ENCODE results near the gene PFKFB2.

DNA sequence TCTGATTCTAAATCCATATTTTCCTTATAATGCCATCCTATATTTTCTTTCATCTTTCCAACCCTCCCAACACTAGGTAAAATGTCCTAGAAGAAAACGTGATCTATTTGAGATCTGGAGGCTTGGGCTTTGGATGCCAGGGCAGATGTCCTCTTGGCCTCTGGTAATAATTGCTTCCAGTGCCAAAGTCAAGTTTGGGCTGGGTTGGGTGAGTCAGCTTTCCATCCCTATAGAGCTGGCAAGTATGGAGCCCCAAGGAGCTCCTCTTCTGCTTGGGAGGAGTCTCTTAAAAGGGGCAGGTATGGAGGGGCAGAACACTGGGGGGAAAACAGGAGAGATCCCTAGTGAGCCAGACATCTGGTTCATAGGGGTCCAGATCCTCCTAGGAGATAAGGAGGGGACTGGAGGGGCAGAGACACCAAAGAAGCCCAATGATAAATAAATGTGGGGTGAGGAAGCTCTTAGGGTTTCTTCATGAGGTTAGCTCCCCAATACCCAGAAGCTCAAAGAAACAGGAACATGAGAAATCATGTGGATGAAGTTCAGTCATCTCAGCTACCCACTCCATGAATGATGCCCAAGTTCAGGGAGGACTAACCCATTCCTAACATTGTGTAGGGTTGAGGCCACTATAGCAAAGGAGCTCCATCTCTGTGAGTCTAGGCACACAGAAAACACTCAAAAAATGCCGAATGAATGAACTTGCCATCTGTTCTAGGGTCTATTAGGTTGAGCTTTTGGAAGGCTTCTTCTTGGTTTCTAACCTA, 24.0 kb upstream of the PFKFB2 start:
- TF ChIP-seq, protein P1, sequence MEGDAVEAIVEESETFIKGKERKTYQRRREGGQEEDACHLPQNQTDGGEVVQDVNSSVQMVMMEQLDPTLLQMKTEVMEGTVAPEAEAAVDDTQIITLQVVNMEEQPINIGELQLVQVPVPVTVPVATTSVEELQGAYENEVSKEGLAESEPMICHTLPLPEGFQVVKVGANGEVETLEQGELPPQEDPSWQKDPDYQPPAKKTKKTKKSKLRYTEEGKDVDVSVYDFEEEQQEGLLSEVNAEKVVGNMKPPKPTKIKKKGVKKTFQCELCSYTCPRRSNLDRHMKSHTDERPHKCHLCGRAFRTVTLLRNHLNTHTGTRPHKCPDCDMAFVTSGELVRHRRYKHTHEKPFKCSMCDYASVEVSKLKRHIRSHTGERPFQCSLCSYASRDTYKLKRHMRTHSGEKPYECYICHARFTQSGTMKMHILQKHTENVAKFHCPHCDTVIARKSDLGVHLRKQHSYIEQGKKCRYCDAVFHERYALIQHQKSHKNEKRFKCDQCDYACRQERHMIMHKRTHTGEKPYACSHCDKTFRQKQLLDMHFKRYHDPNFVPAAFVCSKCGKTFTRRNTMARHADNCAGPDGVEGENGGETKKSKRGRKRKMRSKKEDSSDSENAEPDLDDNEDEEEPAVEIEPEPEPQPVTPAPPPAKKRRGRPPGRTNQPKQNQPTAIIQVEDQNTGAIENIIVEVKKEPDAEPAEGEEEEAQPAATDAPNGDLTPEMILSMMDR (IDR thresholded peaks at IDR 0.05; ENCODE audit: poor library complexity) = no peak
- no peak for TF ChIP-seq EZH2phosphoT487 (IDR thresholded peaks at IDR 0.05; ENCODE audit: low read depth, severe bottlenecking, unreplicated experiment)
- no peak for TF ChIP-seq EZH2 (IDR thresholded peaks at IDR 0.05; ENCODE audit: borderline replicate concordance)

Data from hepatocyte (in vitro differentiated cells).